GM21576 (cell line): Measurements from ENCODE around the gene SLC35F6.
"Not testable (repeated sequence)": the region's sequence is repeated elsewhere in the genome, so short reads cannot be mapped to it uniquely, and the experiment has no call there.

Experiments
- ATAC-seq: cut with Tn5 transposase; IDR thresholded peaks from one replicate; pipeline ENCODE4 v1.9.1; 2021; ENCODE audit warnings: mild to moderate bottlenecking, moderate library complexity; ENCODE audit not compliant: unreplicated experiment

SLC35F6 gene

DNA sequence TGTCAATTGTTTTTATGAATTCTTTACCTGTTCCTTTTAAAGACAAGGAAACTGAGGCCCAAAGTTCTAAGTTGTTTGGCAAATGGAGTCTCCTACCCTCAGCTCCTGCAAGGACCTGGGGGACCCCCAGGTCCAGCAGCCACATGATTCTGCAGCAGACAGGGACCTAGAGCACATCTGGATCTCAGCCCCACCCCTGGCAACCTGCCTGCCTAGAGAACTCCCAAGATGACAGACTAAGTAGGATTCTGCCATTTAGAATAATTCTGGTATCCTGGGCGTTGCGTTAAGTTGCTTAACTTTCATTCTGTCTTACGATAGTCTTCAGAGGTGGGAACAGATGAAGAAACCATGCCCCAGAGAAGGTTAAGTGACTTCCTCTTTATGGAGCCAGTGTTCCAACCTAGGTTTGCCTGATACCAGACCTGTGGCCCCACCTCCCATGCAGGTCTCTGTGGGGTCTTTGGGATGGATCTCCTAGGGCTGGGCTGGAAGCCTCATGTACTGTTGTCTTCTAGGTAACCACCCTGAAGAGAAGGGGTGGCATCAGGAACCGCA lies 16.2 kb downstream of the SLC35F6 start:
- ATAC-seq, result no peak

DNA sequence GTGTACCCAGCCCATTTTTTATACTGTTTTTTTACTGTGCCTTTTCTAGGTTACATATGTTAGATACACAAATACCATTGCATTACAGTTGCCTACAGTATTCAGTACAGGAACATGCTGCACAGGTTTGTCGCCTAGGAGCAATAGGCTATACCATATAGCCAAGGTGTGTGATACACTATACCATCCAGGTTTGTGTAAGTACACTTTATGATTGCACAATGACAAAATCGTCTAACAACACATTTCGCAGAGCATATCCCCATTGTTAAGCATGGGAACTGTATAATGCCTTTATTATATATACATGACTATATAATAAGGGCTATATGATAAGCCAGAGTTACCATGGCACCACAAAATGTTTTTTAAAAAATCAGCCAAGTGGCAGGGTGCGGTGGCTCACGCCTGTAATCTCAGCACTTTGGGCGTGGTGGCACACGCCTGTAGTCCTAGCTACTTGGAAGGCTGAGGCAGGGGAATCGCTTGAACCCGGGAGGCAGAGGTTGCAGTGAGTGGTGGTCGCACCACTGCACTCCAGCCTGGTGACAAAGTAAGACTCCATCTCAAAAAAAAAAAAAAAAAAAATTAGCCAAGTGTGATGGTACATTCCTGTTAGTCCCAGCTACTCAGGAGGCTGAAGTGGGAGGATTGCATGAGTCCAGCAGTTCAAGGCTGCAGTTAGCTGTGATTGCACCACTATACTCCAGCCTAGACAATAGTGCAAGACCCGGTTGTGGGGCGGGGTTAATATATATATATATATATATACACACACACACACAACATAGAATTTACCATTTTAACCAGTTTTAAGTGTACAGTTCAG lies 19.0 kb downstream of the SLC35F6 start:
- no peak for ATAC-seq

DNA sequence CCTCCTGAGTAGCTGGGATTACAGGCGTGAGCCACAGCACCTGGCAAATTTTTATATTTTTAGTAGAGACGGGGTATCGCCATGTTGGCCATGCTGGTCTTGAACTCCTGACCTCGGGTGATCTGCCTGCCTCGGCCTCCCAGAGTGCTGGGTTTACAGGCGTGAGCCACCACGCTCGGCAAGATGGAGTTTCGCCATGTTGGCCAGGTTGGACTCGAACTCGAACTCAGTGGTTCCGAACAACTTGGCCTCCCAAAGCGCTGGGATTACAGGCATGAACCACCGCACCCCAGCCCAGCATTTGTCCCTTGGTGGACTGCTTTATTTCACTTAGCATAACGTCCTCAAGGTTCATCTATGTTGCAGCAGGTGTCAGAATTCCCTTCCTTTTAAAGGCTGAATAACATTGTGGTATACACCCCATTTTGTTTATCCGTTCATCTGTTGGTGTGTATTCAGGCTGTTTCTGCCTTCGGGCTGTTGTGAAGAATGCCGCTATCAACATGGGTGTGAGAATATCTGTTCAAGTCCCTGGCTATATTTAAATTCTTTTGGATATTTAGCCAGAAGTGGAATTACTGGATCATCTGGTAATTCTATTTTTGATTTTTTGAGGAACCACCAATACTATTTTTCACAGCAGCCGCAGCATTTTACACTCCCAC lies 20.6 kb downstream of the SLC35F6 start:
- ATAC-seq, result no peak

DNA sequence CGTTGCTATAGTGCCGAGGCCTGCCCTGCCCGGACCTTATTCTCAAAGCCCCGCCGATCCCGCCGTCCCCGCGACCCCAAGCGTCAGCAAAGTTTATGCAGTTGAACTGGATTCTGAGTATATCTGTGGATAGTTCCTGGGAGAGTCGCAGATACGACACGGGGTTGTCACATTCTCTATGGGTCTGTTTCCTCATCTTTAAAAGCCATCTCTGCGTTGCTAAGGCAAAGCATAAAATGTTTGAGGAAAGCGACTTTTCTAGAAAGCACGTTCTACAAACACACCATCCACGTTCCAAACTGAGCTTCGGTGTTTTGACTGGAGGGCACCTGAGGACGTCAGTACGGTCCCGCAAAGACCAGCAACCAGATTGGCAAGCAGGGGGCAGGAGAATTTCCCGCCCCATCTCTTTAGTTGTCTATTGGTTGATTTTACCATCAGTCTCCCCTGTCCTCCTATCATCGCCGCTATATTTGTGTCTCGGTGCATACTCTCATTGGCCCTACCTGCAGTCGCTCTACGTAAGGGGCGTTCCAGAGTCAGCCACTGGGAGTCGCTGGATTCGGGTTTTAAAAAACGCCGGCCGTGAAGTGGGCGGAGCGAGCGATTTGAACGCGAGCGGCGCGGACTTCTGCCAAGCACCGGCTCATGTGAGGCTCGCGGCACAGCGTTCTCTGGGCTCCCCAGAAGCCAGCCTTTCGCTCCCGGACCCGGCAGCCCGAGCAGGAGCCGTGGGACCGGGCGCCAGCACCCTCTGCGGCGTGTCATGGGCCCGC lies 21.5 kb downstream of the SLC35F6 start, which contains the start of gene CENPA:
TSS of gene CENPA (plus strand) at position 626 of the 776 bp plus-strand sequence. CDS start at position 767, 141 bp downstream.
- ATAC-seq, result peak; percentile 98

DNA sequence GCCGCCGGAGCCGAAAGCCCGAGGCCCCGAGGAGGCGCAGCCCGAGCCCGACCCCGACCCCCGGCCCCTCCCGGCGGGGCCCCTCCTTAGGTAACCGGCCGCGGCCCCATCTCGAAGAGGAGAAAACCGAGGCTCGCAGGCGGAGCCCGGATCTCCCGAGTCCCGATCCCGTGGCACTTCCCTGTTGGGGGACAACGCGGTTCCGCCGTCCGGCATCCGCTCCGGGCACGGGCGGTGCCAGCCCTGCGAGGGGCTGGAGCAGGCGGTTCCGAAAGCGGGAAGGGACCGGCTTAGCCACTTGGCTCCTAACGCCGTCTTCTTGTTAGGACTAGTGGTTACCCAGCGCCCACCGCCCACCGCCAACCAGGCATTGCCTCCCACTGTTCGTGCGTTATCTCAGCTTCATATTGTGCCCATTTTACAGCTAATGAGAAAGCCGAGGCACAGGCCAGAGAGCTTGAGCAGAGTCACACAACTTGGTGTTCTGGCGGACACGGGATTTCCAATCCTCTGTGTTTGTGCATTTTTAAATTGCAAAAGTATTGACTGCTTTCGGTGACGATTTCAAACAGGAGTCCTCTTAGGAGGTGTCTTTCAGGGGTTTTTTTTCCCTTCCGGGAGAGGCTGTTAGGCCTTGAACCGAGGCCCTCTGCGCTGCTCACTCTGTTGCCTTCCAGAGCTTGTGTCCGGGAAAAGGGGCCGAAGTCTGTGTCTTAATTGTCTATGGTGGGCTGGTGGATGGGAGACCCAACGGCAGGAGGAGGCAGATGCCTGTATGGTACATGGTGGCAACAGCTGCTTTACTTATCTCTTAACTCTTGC lies 22.3 kb downstream of the SLC35F6 start:
- ATAC-seq, result peak; percentile 21

DNA sequence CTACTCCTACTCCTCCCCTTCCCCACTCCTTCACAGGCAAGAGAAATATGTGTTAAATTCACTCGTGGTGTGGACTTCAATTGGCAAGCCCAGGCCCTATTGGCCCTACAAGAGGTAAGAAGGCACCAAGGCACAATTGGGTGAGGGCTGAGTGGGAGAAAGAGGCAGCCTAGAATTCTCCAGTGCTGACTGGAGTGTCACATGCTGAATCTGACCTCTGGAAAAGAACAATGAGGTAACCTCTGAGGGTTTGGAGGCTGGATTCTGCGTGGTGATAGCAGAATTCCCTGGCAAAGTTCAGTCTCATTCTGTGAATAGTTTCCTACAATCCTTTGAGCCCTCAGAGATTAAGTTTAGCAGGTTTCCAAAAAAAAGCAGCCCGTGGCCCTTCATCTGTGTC lies 28.6 kb downstream of the SLC35F6 start:
- no peak for ATAC-seq

DNA sequence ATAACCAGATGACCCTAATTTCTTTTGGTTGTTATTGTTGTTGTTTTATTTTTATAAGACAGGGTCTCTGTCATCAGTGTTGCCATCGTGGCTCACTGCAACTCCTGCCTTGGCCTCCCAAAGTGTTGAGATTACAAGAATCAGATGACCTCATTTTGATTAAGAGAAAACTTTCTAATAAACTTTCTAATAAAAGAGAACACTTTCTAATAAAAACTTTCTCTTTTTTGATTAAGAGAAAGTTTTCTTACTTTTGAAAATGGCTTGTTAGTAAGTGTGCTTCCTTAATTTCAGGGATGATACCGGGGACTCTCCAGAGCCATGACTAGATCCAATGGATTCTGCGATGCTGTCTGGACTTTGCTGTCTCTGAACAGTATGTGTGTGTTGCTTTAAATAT lies 29.4 kb downstream of the SLC35F6 start:
- no peak for ATAC-seq

DNA sequence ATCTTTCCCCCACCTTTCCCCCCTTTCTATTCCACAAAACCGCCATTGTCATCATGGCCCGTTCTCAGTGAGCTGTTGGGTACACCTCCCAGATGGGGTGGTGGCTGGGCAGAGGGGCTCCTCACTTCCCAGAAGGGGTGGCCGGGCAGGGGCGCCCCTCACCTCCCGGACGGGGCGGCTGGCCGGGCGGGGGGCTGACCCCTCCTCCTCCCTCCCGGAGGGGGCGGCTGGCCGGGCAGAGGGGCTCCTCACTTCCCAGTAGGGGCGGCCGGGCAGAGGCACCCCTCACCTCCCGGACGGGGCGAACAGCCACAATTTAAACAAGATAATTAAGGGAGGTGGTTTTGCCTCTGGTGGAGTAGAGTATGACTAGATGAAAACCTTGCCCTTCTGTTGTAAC lies 31.1 kb downstream of the SLC35F6 start:
- not testable (repeated sequence) for ATAC-seq

DNA sequence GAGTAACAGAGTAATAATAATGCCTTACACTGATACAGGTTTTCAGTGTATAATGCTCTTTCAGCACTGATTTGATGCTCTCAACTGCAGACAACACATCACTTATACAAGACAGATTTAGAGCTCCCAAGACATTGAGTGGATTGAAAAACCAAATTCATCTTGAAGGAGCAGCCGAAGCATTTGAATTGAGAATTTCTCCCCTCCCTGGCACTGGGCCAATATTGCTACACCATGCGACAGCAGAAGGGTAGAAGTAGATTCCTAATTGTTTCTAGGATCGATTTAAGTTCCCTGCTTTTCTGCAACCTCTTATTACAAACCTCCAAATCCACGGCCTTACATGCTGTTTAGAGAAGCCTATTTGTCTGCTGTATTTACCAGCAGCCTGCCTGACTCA lies 37.2 kb downstream of the SLC35F6 start:
- no peak for ATAC-seq

DNA sequence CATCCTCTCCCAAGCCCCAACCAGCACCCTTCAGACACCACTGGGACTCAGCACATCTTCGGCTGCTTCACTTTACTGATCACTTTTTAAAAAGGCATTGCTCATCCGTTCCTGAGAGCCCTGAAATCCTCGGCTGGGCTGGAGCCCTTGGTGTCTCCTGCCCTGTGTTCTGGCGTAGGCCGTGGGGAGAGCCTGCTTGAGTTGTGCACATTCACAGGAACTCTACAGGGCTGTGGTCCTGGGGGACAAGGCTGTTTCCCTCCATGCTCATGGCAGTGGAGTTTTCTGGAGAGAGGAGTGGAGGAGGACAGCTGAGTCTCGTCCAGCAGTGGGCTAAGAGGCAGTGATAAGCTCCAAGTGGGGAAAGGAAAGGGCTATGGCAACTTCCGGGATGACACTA lies 37.7 kb downstream of the SLC35F6 start:
- no peak for ATAC-seq

DNA sequence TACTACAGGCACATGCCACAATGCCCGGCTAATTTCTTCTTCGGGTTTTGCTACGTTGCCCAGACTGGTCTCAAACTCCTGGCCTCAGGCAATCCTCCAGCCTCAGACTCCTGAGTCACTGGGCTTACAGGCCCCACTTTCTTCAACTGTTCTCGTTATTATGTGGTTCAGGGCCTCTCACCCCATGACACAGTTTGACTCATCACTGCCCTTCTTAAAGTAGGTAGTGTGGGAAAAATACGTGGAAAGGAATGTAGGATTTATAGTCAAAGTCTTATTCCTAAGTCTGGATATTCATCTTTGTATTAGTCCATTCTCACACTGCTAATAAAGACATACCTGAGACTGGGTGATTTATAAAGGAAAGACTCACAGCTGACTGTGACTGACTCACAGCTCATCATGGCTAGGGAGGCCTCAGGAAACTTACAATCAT lies 41.2 kb downstream of the SLC35F6 start:
- ATAC-seq, result no peak

DNA sequence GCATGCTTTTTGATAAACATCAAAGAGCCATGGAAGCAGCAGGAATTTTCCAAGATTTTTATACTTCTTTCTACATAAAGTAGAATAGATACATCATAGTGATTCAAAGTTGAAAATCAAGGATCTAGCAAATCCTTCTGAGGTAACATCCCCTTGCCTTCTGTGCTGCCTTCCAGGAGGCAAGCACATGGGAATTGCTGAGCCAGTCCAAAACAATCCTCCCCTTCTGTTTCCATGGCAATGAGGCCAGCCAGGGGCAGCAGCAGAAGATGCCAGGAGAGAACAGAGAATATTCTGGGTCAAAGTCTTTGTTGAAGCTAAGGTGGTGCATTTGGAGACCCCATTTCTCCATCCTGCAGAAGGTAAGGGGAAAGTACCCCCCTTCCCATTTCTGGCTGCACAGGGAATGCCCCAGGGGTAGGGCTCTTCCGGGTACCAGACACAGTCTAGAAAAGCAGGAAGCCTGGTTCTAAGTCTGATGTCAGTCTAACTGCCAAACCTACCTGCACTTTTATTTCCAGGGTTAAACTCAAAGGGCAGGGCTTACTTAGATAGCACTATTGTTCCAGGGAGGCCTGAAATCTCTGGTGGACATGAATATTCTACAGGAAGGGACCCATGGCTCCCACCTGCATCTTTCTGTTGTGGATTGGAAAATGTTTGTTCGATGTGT lies 43.8 kb downstream of the SLC35F6 start:
- no peak for ATAC-seq

DNA sequence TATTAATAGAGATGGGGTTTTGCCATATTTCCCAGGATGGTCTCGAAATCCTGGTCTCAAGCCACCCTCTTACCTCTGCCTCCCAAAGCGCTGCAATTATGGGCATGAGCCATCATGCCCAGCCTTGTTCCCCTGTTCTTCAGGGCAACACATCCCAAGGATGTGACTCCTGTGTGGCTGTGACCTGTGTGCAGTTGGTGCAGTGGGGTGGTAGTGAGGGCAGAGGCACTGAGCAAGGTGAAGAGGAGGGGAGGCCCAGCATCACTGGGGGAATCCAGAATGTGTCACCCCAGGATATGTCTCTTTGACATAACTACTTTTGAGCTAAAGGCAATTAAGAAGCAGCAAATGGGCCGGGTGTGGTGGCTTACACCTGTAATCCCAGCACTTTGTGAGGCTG lies 45.1 kb downstream of the SLC35F6 start:
- no peak for ATAC-seq

DNA sequence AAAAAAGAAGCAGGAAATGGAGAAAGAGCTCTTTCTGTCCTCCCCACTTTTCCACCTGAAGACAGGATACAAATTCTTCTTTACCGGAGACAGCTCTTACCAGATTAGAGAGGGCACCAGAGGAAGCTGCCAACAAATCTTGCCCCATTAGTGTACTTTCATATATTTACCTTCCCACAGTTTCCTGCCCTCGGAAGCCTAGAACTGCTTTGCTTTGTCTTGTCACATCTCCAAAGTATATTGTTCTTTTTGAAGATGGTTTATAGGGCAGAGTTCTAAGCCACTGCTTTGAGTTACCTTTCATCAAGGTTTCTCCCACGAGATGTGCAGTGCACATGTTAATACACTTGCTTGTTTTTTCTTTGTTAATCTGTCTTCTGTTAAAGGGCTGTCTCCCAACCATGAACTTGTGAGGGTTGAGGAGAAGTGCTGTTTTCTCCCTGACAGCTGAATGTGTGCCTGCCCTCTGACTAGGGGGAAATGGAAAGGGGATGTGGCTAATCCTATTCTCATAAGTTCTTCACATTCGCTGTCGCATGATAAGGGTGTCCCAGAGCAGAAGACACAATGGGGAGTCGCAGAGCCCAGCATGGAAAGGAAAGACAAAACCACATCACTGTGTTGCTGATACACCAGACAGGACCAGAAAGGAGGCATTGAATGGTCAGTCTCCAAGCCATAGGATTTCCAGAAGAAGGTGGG lies 45.9 kb downstream of the SLC35F6 start:
- ATAC-seq, result no peak

DNA sequence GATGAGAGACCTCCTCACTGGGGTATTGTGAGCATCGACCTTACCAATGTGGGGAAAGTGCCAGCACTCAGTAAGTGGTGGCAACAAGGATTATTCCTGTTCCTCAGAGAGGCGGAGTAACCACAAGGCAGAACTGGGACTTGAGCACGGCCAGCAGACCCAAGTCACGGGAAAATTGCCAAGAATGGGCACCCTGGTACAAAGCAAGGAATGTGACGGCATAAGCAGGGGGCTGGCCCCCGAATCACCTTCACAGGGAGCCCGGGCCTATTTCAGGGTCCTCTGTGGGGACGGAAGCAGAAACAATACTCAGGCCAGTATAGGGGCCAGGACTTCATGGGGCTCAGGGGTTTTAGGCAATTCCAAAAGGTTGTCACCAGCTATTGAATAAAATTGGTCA lies 47.2 kb downstream of the SLC35F6 start:
- ATAC-seq, result no peak

DNA sequence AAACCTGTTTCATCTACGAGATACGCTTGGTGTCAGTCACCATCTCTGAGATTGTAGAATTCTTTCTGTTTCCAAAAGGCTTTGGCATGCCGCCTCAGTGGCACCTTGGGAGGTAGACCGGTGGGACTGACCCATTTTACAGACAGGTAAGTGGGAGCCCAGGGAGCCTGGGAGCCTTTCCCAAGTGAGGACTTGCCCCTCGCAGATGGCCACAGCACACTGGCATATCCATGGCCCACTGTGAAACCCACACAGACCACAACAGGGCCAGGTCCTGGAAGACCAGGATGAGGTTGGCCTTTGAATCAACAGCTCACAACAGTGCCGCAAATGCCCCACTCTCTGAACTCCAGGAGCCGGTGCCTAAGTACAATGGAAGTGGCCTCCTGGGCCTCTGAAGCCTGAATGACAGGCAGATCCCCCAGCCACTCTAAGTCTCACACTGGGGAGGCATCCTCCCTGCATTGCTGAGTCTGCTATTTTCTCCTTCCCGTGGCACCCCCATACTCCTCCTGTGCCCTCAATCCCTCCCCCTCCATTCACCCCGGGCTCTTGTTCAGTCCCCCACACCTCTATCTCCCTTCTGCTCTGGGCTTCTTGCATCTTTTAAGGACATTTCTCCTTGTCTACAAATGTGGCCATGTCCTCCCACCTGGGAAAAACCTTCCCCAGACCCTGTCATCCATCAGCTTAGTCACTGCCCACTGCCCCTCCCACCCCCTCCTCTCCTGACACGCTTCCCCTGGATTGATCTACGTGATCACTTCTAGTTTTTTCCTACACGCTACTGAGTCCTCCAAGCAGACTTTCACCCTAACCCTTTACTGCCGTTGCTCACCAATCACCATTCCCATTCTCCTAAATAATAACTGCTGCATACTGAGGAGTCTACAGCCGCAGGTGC lies 48.0 kb downstream of the SLC35F6 start:
- no peak for ATAC-seq

DNA sequence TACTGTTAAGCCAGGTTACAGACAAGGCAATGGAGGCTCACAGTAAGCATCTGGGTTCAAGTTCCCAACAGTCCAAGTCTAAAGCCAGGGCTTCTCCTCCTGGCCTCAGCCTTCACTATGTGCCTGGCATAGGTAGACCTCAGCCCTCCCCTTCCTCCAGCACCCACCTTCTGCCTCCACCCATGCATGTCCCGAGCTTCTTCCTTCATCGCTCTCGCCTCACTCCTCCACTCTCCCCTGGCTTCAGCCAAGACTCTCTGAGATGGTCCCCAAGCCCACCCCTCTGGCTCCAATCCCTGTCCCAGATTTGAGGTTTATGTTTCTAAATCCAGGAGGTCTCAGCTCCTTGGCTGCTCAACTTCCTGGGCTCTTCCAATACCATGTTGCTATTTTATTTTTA lies 48.6 kb downstream of the SLC35F6 start:
- no peak for ATAC-seq

DNA sequence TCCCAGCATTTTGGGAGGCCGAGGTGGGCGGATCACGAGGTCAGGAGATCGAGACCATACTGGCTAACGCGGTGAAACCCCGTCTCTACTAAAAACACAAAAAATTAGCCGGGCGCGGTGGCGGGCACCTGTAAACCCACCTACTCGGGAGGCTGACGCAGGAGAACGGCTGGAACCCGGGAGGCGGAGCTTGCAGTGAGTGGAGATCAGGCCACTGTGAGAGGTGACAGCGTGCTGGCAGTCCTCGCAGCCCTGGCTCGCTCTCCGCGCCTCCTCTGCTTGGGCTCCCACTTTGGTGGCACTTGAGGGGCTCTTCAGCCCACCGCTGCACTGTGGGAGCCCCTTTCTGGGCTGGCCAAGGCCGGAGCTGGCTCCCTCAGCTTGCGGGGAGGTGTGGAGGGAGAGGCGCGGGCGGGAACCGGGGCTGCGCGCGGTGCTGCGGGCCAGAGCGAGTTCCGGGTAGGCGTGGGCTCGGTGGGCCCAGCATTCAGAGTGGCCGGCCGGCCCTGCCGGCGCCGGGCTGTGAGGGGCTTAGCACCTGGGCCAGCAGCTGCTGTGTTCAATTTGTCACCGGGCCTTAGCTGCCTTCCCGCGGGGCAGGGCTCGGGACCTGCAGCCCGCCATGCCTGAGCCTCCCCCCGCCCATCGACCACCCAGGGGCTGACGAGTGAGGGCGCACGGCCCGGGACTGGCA lies 50.1 kb downstream of the SLC35F6 start:
- not testable (repeated sequence) for ATAC-seq
